K562 (cell line): ENCODE measurements around the gene ZPR1. TPM values are rescaled to one million over a fixed set of nuclear protein-coding genes. Genes with fewer than 3 reads are reported as not detected.

Experiments used
- ATAC-seq: fragments of 200-7000 bp; cut with Tn5 transposase; 3 replicates; pipeline ENCODE4 v1.9.1; 2020; ENCODE audit warnings: moderate library complexity
- BruUV-seq: library from RNA; stranded (reverse); fragments of 400-500 nt; replicated peaks from 2 replicates; lab custom pipeline; 2021; lab: Mats Ljungman, UMichigan
- CTCF ChIA-PET: fragments of 300-600 bp; formaldehyde crosslinking; extraction: SDS; loops from one replicate; lab custom pipeline; 2021; ENCODE audit warnings: low intra/inter-chr PET ratio; lab: Yijun Ruan, JAX
- POLR2A ChIA-PET: fragments of 300-600, 350-650 bp; sonication (Branson Sonifier 250); formaldehyde crosslinking; extraction: SDS; loops from one replicate; lab custom pipeline; 2021; ENCODE audit warnings: antibody characterized with exemption, inconsistent platforms; lab: Yijun Ruan, JAX
- DNase-seq, 4 experiments: peaks; one replicate each; pipeline versions ENCODE4 v3.0.0 to v3.0.0-alpha.2; 2011 to 2018; ENCODE audit warnings: low spot score in 3 of 4, mixed read lengths in 3 of 4; ENCODE audit errors: extremely low read depth in 1 of 4
- FAIRE-seq: peaks from 2 replicates; lab custom pipeline; 2011; peaks lifted over from hg19 to GRCh38; lab: Jason Lieb, UNC
- H2AFZ ChIP-seq: 2 replicates; pipeline ENCODE4 v1.6.0; 2011; ENCODE audit warnings: low read depth, low read length, control low read depth, inconsistent platforms
- H3K27ac ChIP-seq: fragments of 200-600 bp; 3 replicates; pipeline ENCODE4 v1.8.0; 2011; ENCODE audit warnings: low read depth, mild to moderate bottlenecking, control low read depth, inconsistent platforms, low read length, moderate library complexity, mixed read lengths; ENCODE audit errors: extremely low read depth
- H3K27me3 ChIP-seq, 2 experiments: fragments of 300-600 bp in 1 of 2; 2 replicates in 1 of 2; 3 replicates in 1 of 2; pipeline versions ENCODE4 v1.6.0 to v1.8.0; 2011; ENCODE audit warnings: inconsistent platforms in 2 of 2, low read length in 2 of 2, mild to moderate bottlenecking in 1 of 2, mixed read lengths in 1 of 2, moderate library complexity in 1 of 2; ENCODE audit not compliant: control insufficient read depth in 2 of 2, insufficient read depth in 2 of 2
- H3K36me3 ChIP-seq: fragments of 300-600 bp; 3 replicates; pipeline ENCODE4 v1.8.0; 2011; ENCODE audit warnings: mild to moderate bottlenecking, low read length, inconsistent platforms; ENCODE audit not compliant: control insufficient read depth, insufficient read depth
- H3K4me1 ChIP-seq, 2 experiments: fragments of 200-600 bp in 1 of 2; replicated peaks in 1 of 2; 2 replicates in 1 of 2; 3 replicates in 1 of 2; pipeline versions ENCODE4 v1.5.1 to v1.8.0; 2011; ENCODE audit warnings: inconsistent platforms in 2 of 2, low read length in 2 of 2, mild to moderate bottlenecking in 1 of 2, mixed read lengths in 1 of 2, moderate library complexity in 1 of 2; ENCODE audit not compliant: control insufficient read depth in 2 of 2, insufficient read depth in 2 of 2
- H3K4me2 ChIP-seq: 2 replicates; pipeline ENCODE4 v1.6.1; 2011; ENCODE audit warnings: low read length, control low read depth, inconsistent platforms, mixed read lengths; ENCODE audit not compliant: insufficient read depth
- H3K4me3 ChIP-seq: fragments of 200-600 bp; sonication (generic), shearing (Covaris generic); 2 replicates; pipeline ENCODE4 v1.5.1; 2016; ENCODE audit warnings: control low read depth, inconsistent platforms
- H3K79me2 ChIP-seq: fragments of 200-600 bp; 3 replicates; pipeline ENCODE4 v1.8.0; 2011; ENCODE audit warnings: low read length, inconsistent platforms; ENCODE audit not compliant: control insufficient read depth, insufficient read depth
- H3K9ac ChIP-seq, 2 experiments: 2 replicates each; pipeline versions ENCODE4 v1.6.0 to v1.6.1; 2011; ENCODE audit warnings: low read depth in 2 of 2, low read length in 2 of 2, control low read depth in 1 of 2, inconsistent platforms in 1 of 2, mild to moderate bottlenecking in 1 of 2, mixed read lengths in 1 of 2; ENCODE audit not compliant: insufficient read depth in 1 of 2
- H3K9me1 ChIP-seq: one replicate; pipeline ENCODE4 v1.6.0; 2011; ENCODE audit warnings: inconsistent platforms, mild to moderate bottlenecking, low read length, moderate library complexity; ENCODE audit not compliant: control insufficient read depth, insufficient read depth
- H3K9me3 ChIP-seq: replicated peaks from 2 replicates; pipeline ENCODE4 v1.5.1; 2011; ENCODE audit warnings: low read depth, low read length, inconsistent platforms; ENCODE audit not compliant: control insufficient read depth, insufficient read depth
- H4K20me1 ChIP-seq: replicated peaks from 2 replicates; pipeline ENCODE4 v1.6.1; 2011; ENCODE audit warnings: low read length, inconsistent platforms, mixed read lengths; ENCODE audit not compliant: control insufficient read depth, insufficient read depth
- AFF4 ChIP-seq: sonication (generic); formaldehyde crosslinking; IDR thresholded peaks from 2 replicates; pipeline ENCODE4 v1.8.0; 2023; ENCODE audit warnings: mild to moderate bottlenecking, missing genetic modification reagents
- BRD4 ChIP-seq: fragments of 200-600 bp; sonication (generic); IDR thresholded peaks from 2 replicates; pipeline ENCODE4 v1.6.1; 2017; ENCODE audit warnings: inconsistent platforms
- CHCHD3 ChIP-seq: fragments of 250-450 bp; sonication (Bioruptor Pico); IDR thresholded peaks from 2 replicates; pipeline ENCODE4 v2.1.2; 2022; ENCODE audit warnings: mild to moderate bottlenecking
- FOXJ3 ChIP-seq: sonication (generic); formaldehyde crosslinking; IDR thresholded peaks from 2 replicates; pipeline ENCODE4 v1.4.0; 2020; ENCODE audit warnings: mild to moderate bottlenecking, missing genetic modification reagents
- KAT8 ChIP-seq: fragments of 450-650 bp; IDR thresholded peaks from 2 replicates; pipeline ENCODE4 v1.6.1; 2016; ENCODE audit warnings: low read depth, mild to moderate bottlenecking
- MBD2 ChIP-seq: sonication (generic); IDR thresholded peaks from 2 replicates; pipeline ENCODE4 v1.6.1; 2016; ENCODE audit warnings: low read depth, borderline replicate concordance
- NFE2L1 ChIP-seq: fragments of 450-650 bp; IDR thresholded peaks from 2 replicates; pipeline ENCODE4 v1.6.1; 2016; ENCODE audit warnings: missing genetic modification characterization, low read depth, mild to moderate bottlenecking, missing compliant biosample characterization, moderate library complexity, borderline replicate concordance
- NFIX ChIP-seq: fragments of 250-450 bp; sonication (Bioruptor Pico); IDR thresholded peaks from 2 replicates; pipeline ENCODE4 v1.4.0; 2020; ENCODE audit warnings: low read depth, mild to moderate bottlenecking, moderate library complexity
- SIN3A ChIP-seq, 2 experiments: fragments of 150-350 bp in 1 of 2; IDR thresholded peaks; 2 replicates each; pipeline ENCODE4 v1.6.1; 2011 to 2016; ENCODE audit warnings: borderline replicate concordance in 2 of 2, low read depth in 2 of 2, low read length in 2 of 2, mild to moderate bottlenecking in 2 of 2, moderate library complexity in 2 of 2; ENCODE audit not compliant: control insufficient read depth in 1 of 2
- SMARCB1 ChIP-seq: IDR thresholded peaks from 2 replicates; pipeline ENCODE4 v1.6.1; 2011; ENCODE audit warnings: improper control_type of control experiment, low read depth; ENCODE audit not compliant: insufficient read length
- TCFL5 ChIP-seq: fragments of 250-450 bp; sonication (Bioruptor Pico); conservative IDR thresholded peaks from 2 replicates; pipeline ENCODE4 v1.6.1; 2021; ENCODE audit warnings: mild to moderate bottlenecking, moderate library complexity, matching md5 sums
- U2AF2 ChIP-seq: fragments of 200-400 bp; formaldehyde crosslinking; optimal IDR thresholded peaks from 2 replicates; pipeline ENCODE3; 2017; ENCODE audit warnings: low read depth, mild to moderate bottlenecking, low read length
- ZBTB26 ChIP-seq: fragments of 450-650 bp; formaldehyde crosslinking; IDR thresholded peaks from 2 replicates; pipeline ENCODE4 v1.4.0; 2022; ENCODE audit warnings: missing genetic modification characterization
- ZKSCAN3 ChIP-seq: fragments of 250-450 bp; sonication (Bioruptor Pico); IDR thresholded peaks from 2 replicates; pipeline ENCODE4 v1.4.0; 2020
- ZZZ3 ChIP-seq: fragments of 450-650 bp; IDR thresholded peaks from 2 replicates; pipeline ENCODE4 v1.6.1; 2016; ENCODE audit warnings: antibody characterized with exemption, mild to moderate bottlenecking, moderate library complexity
- WGBS: fragments of 100-300 bp; shearing (Covaris generic); methylation state at CpG from one replicate; pipeline ENCODE4 v1.1.6; 2016; ENCODE audit warnings: low coverage, mixed read lengths; ENCODE audit not compliant: insufficient coverage; ENCODE audit errors: missing lambda C conversion rate; 5-methylcytosine and 5-hydroxymethylcytosine counted together
- in situ Hi-C: fragments of 300-500 bp; cut with MboI; formaldehyde crosslinking; loops from 4 replicates; pipeline ENCODE4 v1.15.0; 2018; ENCODE audit warnings: inconsistent platforms, mixed read lengths
- intact Hi-C: fragments of 100-400 bp; cut with micrococcal nuclease; formaldehyde crosslinking; loops from 2 replicates; pipeline ENCODE4 v1.14.2; 2022
- polyA plus RNA-seq, 8 experiments: library from polyadenylated mRNA; depleted of rRNA in 4 of 8; stranded (reverse) in 5 of 8; unstranded in 3 of 8; fragments of >200 nt; fragmentation: Nextera tagmentation in 2 of 8; fragmentation: Illumina TruSeq in 1 of 8; extraction: Ambion mirVana in 2 of 8; extraction: Trizol in 1 of 8; gene quantifications; 2 replicates each; pipeline versions ENCODE4 v1.2.1 to v1.2.3, GENCODE V29; 2011 to 2014; ENCODE audit warnings: inconsistent platforms in 1 of 8, missing spikeins in 1 of 8
- total RNA-seq, 7 experiments: library from RNA; depleted of rRNA in 6 of 7; stranded (reverse); fragments of >200 nt in 6 of 7; fragmentation: Illumina TruSeq in 2 of 7; extraction: Trizol in 2 of 7; gene quantifications; 2 replicates each; pipeline versions ENCODE4 v1.2.1 to v1.2.3, GENCODE V29; 2011 to 2021; ENCODE audit warnings: low replicate concordance in 1 of 7

ZPR1 gene
- total and polyA plus RNA-seq, 9 of the 15 experiments (the other 6 are each of a cell fraction or from before 2014, with no cell fraction given): 13.0 to 120 (median 83.8) TPM

- TF ChIP-seq SIN3A (IDR thresholded peaks at IDR 0.05; ENCODE audit: borderline replicate concordance in 2 of 2, control insufficient read depth in 1 of 2, low read depth in 2 of 2, low read length in 2 of 2) (no peak), NFE2L1 (tag) (no peak), ZZZ3 (no peak), MBD2 (no peak), KAT8 (no peak), FOXJ3 (CRISPR knock-in tag) (no peak), TCFL5 (CRISPR knock-in tag) (no peak), SMARCB1 (no peak)
Measured at GRCh38 chr11:116730601-116731000, 57.2 kb downstream of the ZPR1 start (continued).

GRCh38 chr11:116730241-116730561 lies 57.6 kb downstream of the ZPR1 start:
- no TSS peak for BruUV-seq
- no peak for DNase-seq
- in situ Hi-C loops: loop anchor here (10.0 kb wide), 1 partner anchor 375 kb away; no protein-coding TSS in a partner anchor

More at GRCh38 chr11:116730241-116730561, 57.6 kb downstream of the ZPR1 start:
- Histone ChIP-seq H3K4me3 (no peak overlapping the region), H3K27me3 (peaks cover 24 to 65% of the 10 kb centered on the region in 2 experiments; a peak in 4 of 5 replicates), H3K9me3 (no peaks in the 10 kb centered on the region), H3K36me3 (no peaks in the 10 kb centered on the region), H3K4me1 (peaks cover 0 to 3% of the 10 kb centered on the region in 2 experiments; a peak in 1 of 5 replicates), H4K20me1 (0 out of 2 replicates have a peak, but pooled peaks cover 3% of the 10 kb centered on the region), H3K9me1 (no peaks in the 10 kb centered on the region), H2AFZ (no peak overlapping the region), H3K79me2 (no peaks in the 10 kb centered on the region), H3K27ac (no peak overlapping the region), H3K4me2 (no peak overlapping the region), H3K9ac (no peak overlapping the region)
- TF ChIP-seq FOXJ3 (CRISPR knock-in tag) (no peak), CHCHD3 (CRISPR knock-in tag) (no peak), AFF4 (CRISPR knock-in tag) (no peak), NFIX (CRISPR knock-in tag) (no peak), BRD4 (no peak), ZKSCAN3 (CRISPR knock-in tag) (no peak), ZBTB26 (CRISPR knock-in tag) (no peak), U2AF2 (no peak)
- intact Hi-C loops: loop anchor here (10.0 kb wide), 1 partner anchor 105 kb away; the partner anchor contains the start of gene APOA1
- no peak for ATAC-seq
- no peak for FAIRE-seq
- POLR2A ChIA-PET: no interaction called here
- CTCF ChIA-PET: no interaction called here
- WGBS: 2% methylated on average over 9 of the region's 10 CpGs
